Lower leg skin (tissue), 3 donors: ENCODE results near the gene MMP24.

Source experiments
- POLR2A ChIP-seq, 2 donors: fragments of 450-650 bp; IDR thresholded peaks; one replicate each; pipeline ENCODE4 v1.6.1; 2016 to 2017; ENCODE audit warnings: antibody characterized with exemption in 2 of 2, mild to moderate bottlenecking in 1 of 2, moderate library complexity in 1 of 2
- TF ChIP-seq, protein P1 (sequence below), 3 donors: fragments of 450-650 bp; IDR thresholded peaks; one replicate each; pipeline ENCODE4 v1.5.1; 2016; ENCODE audit warnings: antibody characterized with exemption in 3 of 3, mild to moderate bottlenecking in 3 of 3, moderate library complexity in 2 of 3

- TF ChIP-seq POLR2A (IDR thresholded peaks at IDR 0.05): no peak
- TF ChIP-seq, protein P1, sequence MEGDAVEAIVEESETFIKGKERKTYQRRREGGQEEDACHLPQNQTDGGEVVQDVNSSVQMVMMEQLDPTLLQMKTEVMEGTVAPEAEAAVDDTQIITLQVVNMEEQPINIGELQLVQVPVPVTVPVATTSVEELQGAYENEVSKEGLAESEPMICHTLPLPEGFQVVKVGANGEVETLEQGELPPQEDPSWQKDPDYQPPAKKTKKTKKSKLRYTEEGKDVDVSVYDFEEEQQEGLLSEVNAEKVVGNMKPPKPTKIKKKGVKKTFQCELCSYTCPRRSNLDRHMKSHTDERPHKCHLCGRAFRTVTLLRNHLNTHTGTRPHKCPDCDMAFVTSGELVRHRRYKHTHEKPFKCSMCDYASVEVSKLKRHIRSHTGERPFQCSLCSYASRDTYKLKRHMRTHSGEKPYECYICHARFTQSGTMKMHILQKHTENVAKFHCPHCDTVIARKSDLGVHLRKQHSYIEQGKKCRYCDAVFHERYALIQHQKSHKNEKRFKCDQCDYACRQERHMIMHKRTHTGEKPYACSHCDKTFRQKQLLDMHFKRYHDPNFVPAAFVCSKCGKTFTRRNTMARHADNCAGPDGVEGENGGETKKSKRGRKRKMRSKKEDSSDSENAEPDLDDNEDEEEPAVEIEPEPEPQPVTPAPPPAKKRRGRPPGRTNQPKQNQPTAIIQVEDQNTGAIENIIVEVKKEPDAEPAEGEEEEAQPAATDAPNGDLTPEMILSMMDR (IDR thresholded peaks at IDR 0.05): no peak
Observed at GRCh38 chr20:35296101-35296554, 69.6 kb downstream of the MMP24 start.
